HG03565 (cell line): ENCODE data around the gene SGSM2.
A peak's percentile ranks its signal among the peaks of the same experiment; 100 is the strongest.

Experiments
- ATAC-seq: cut with Tn5 transposase; IDR thresholded peaks from one replicate; pipeline ENCODE4 v1.9.1; 2021; ENCODE audit warnings: mild to moderate bottlenecking, moderate library complexity; ENCODE audit not compliant: unreplicated experiment

The SGSM2 gene

GRCh38 chr17:2384439-2385127 lies 47.3 kb downstream of the SGSM2 start:
- ATAC-seq, result no peak

- ATAC-seq, result no peak
Observed at GRCh38 chr17:2385240-2386210, 48.2 kb downstream of the SGSM2 start.

- ATAC-seq, result no peak
Observed at GRCh38 chr17:2386400-2387085, 49.2 kb downstream of the SGSM2 start.

- no peak for ATAC-seq
Observed at GRCh38 chr17:2387086-2388019, 50.1 kb downstream of the SGSM2 start.

GRCh38 chr17:2388020-2388682 lies 50.9 kb downstream of the SGSM2 start:
- no peak for ATAC-seq

GRCh38 chr17:2388683-2389055 lies 51.4 kb downstream of the SGSM2 start:
- ATAC-seq, result no peak

GRCh38 chr17:2390199-2390836 lies 53.0 kb downstream of the SGSM2 start:
- ATAC-seq, result no peak

GRCh38 chr17:2391597-2392251 lies 54.4 kb downstream of the SGSM2 start:
- ATAC-seq, result no peak

GRCh38 chr17:2392252-2393173 lies 55.2 kb downstream of the SGSM2 start:
- peak; percentile 33 for ATAC-seq

- peak; percentile 35 for ATAC-seq
Observed at GRCh38 chr17:2393174-2393953, 56.1 kb downstream of the SGSM2 start.

GRCh38 chr17:2393954-2394749 lies 56.9 kb downstream of the SGSM2 start:
- no peak for ATAC-seq

- ATAC-seq, result no peak
Observed at GRCh38 chr17:2394775-2395201, 57.5 kb downstream of the SGSM2 start.

GRCh38 chr17:2395258-2396181 lies 58.2 kb downstream of the SGSM2 start:
- ATAC-seq, result no peak

- ATAC-seq, result no peak
Observed at GRCh38 chr17:2396192-2396567, 58.9 kb downstream of the SGSM2 start.

- no peak for ATAC-seq
Observed at GRCh38 chr17:2396568-2397246, 59.4 kb downstream of the SGSM2 start.
